Naive thymus-derived CD4-positive, alpha-beta T cell (primary cell): ENCODE measurements around the gene ATP2B2. TPM values are rescaled to one million over a fixed set of nuclear protein-coding genes. Genes with fewer than 3 reads are reported as not detected.
"Not testable (repeated sequence)": the region's sequence is repeated elsewhere in the genome, so short reads cannot be mapped to it uniquely, and the experiment has no call there.

Experiments
- ATAC-seq: fragments of 150-1000 bp; cut with Tn5 transposase; 2 replicates; pipeline ENCODE4 v1.10.0; 2021; ENCODE audit warnings: mild to moderate bottlenecking, moderate library complexity
- CTCF ChIA-PET: fragments of 350-600 bp; sonication (Branson Sonifier 250); formaldehyde crosslinking; loops from one replicate; lab custom pipeline; 2021; ENCODE audit warnings: antibody characterized with exemption; lab: Charles Lee
- POLR2A ChIA-PET: fragments of 350-600 bp; sonication (Branson Sonifier 250); formaldehyde crosslinking; loops from one replicate; lab custom pipeline; 2021; ENCODE audit warnings: antibody characterized with exemption, inconsistent platforms; lab: Charles Lee
- DNase-seq, 9 donors: peaks; one replicate each; pipeline versions ENCODE4 v3.0.0 to v3.0.0-alpha.2; 2020 to 2022; ENCODE audit warnings: mixed read lengths in 1 of 9
- H3K27ac ChIP-seq: one replicate; pipeline ENCODE4 v1.7.0; 2013; ENCODE audit warnings: mild to moderate bottlenecking, low read depth, low read length, moderate library complexity
- H3K27me3 ChIP-seq, 2 donors: one replicate each; pipeline ENCODE4 v1.7.0; 2013; ENCODE audit warnings: low read length in 2 of 2, mild to moderate bottlenecking in 2 of 2, moderate library complexity in 2 of 2; ENCODE audit not compliant: control insufficient read depth in 2 of 2, insufficient read depth in 2 of 2
- H3K36me3 ChIP-seq, 3 experiments: 1 replicate in 2 of 3; 2 replicates in 1 of 3; pipeline ENCODE4 v1.7.0; 2013; ENCODE audit warnings: low read length in 3 of 3, mild to moderate bottlenecking in 3 of 3, moderate library complexity in 1 of 3; ENCODE audit not compliant: insufficient read depth in 3 of 3, control insufficient read depth in 2 of 3
- H3K4me1 ChIP-seq, 2 donors: one replicate each; pipeline ENCODE4 v1.7.0; 2013; ENCODE audit warnings: low read length in 2 of 2, mild to moderate bottlenecking in 2 of 2, moderate library complexity in 1 of 2; ENCODE audit not compliant: control insufficient read depth in 2 of 2, insufficient read depth in 2 of 2
- H3K4me3 ChIP-seq: 2 replicates; pipeline ENCODE4 v1.7.0; 2013; ENCODE audit warnings: mild to moderate bottlenecking, low read length
- H3K9me3 ChIP-seq, 3 experiments: 1 replicate in 2 of 3; 2 replicates in 1 of 3; pipeline ENCODE4 v1.7.0; 2013; ENCODE audit warnings: low read length in 3 of 3; ENCODE audit not compliant: control insufficient read depth in 2 of 3
- H3K27ac Mint-ChIP-seq, 9 donors: one replicate each; pipeline ENCODE4 v1.8.0; 2020 to 2022; ENCODE audit warnings: mixed read lengths in 9 of 9, mild to moderate bottlenecking in 8 of 9, moderate library complexity in 5 of 9, inconsistent platforms in 2 of 9
- H3K27me3 Mint-ChIP-seq, 5 donors: one replicate each; pipeline ENCODE4 v1.8.0; 2021 to 2022; ENCODE audit warnings: mixed read lengths in 5 of 5, mild to moderate bottlenecking in 1 of 5
- H3K36me3 Mint-ChIP-seq, 5 donors: one replicate each; pipeline ENCODE4 v1.8.0; 2020 to 2022; ENCODE audit warnings: mixed read lengths in 5 of 5, mild to moderate bottlenecking in 3 of 5, inconsistent platforms in 1 of 5
- H3K4me1 Mint-ChIP-seq, 7 donors: one replicate each; pipeline ENCODE4 v1.8.0; 2020 to 2022; ENCODE audit warnings: mixed read lengths in 7 of 7, mild to moderate bottlenecking in 3 of 7, inconsistent platforms in 1 of 7
- H3K4me3 Mint-ChIP-seq, 10 donors: one replicate each; pipeline ENCODE4 v1.8.0; 2020 to 2022; ENCODE audit warnings: mild to moderate bottlenecking in 10 of 10, mixed read lengths in 10 of 10, moderate library complexity in 6 of 10, inconsistent platforms in 2 of 10
- H3K9me3 Mint-ChIP-seq, 11 donors: one replicate each; pipeline ENCODE4 v1.8.0; 2020 to 2022; ENCODE audit warnings: mixed read lengths in 11 of 11, mild to moderate bottlenecking in 4 of 11, inconsistent platforms in 1 of 11, moderate library complexity in 1 of 11
- intact Hi-C, 2 donors: fragments of 100-400 bp; cut with micrococcal nuclease; formaldehyde crosslinking; loops; one replicate each; pipeline ENCODE4 v1.15.1; 2023
- polyA plus RNA-seq, 2 donors: library from polyadenylated mRNA; unstranded; fragments of 300-500 nt; fragmentation: Illumina TruSeq; gene quantifications; one replicate each; pipeline ENCODE4 v1.2.3, GENCODE V29; 2021
- total RNA-seq, 6 experiments: library from RNA in 5 of 6; stranded (reverse) in 5 of 6; gene quantifications; 1 replicate in 5 of 6; 2 replicates in 1 of 6; pipeline ENCODE4 v1.2.3 and lab custom pipeline; 2021 to 2026

Gene ATP2B2
- total and polyA plus RNA-seq, 7 experiments from 2014 or later = not detected

- intact Hi-C loops = no loop called here
- no peaks in the 10 kb centered on the region for H3K36me3 ChIP-seq
- H3K36me3 Mint-ChIP-seq = peaks cover 0 to 5% (median 0%) of the 10 kb centered on the region in 5 donors
These were observed 41.5 kb upstream of the ATP2B2 start for GRCh38 chr3:10546820-10547263.

GRCh38 chr3:10546181-10546624 lies 40.8 kb upstream of the ATP2B2 start:
- DNase-seq (peak in 1 of 9 donors; percentile 12), ATAC-seq (no peak)
- intact Hi-C loops = no loop called here
- Histone ChIP-seq H3K27me3 (no peaks in the 10 kb centered on the region), H3K9me3 (peaks cover 0 to 8% (median 0%) of the 10 kb centered on the region in 3 experiments), H3K4me1 (no peaks in the 10 kb centered on the region), H3K4me3 (no peak overlapping the region), H3K27ac (no peak overlapping the region), H3K36me3 (no peaks in the 10 kb centered on the region)
- Mint-ChIP-seq H3K36me3 (peaks cover 0 to 5% (median 0%) of the 10 kb centered on the region in 5 donors), H3K4me3 (no peak overlapping the region), H3K4me1 (peaks cover 0 to 9% (median 3%) of the 10 kb centered on the region in 7 donors), H3K27ac (no peak overlapping the region), H3K27me3 (peaks cover 0 to 11% (median 6%) of the 10 kb centered on the region in 5 donors), H3K9me3 (peaks cover 0 to 35% (median 15%) of the 10 kb centered on the region in 11 donors)
- ChIA-PET POLR2A (no interaction called here), CTCF (no interaction called here)

More at GRCh38 chr3:10546820-10547263, 41.5 kb upstream of the ATP2B2 start:
- no peak overlapping the region for H3K27ac ChIP-seq
- ATAC-seq (no peak), DNase-seq (peak in 1 of 9 donors; percentile 1)
- Mint-ChIP-seq H3K4me1 (peaks cover 0 to 15% (median 9%) of the 10 kb centered on the region in 7 donors), H3K9me3 (peaks cover 0 to 29% (median 10%) of the 10 kb centered on the region in 11 donors), H3K27ac (no peak overlapping the region), H3K4me3 (no peak overlapping the region), H3K27me3 (peaks cover 0 to 11% (median 5%) of the 10 kb centered on the region in 5 donors)
- H3K27me3 ChIP-seq = no peaks in the 10 kb centered on the region
- POLR2A ChIA-PET = no interaction called here
- H3K4me3 ChIP-seq = no peak overlapping the region
- CTCF ChIA-PET = no interaction called here
- peaks cover under 1 to 6% of the 10 kb centered on the region in 2 donors for H3K4me1 ChIP-seq
- peaks cover 0 to 8% (median 0%) of the 10 kb centered on the region in 3 experiments for H3K9me3 ChIP-seq

GRCh38 chr3:10542518-10542917 lies 37.1 kb upstream of the ATP2B2 start:
- intact Hi-C loops = no loop called here
- POLR2A ChIA-PET = no interaction called here
- H3K4me3 ChIP-seq = no peak overlapping the region
- peaks cover 0 to 8% (median 0%) of the 10 kb centered on the region in 3 experiments for H3K9me3 ChIP-seq
- ATAC-seq (no peak), DNase-seq (no peak)
- peaks cover 7 to 35% (median 17%) of the 10 kb centered on the region in 5 donors for H3K27me3 Mint-ChIP-seq
- no peaks in the 10 kb centered on the region for H3K4me1 Mint-ChIP-seq
- H3K4me3 Mint-ChIP-seq = no peak overlapping the region
- no peaks in the 10 kb centered on the region for H3K36me3 ChIP-seq
- no peaks in the 10 kb centered on the region for H3K27me3 ChIP-seq
- CTCF ChIA-PET = no interaction called here
- H3K27ac ChIP-seq = no peak overlapping the region
- H3K36me3 Mint-ChIP-seq = peaks cover 0 to 9% (median 0%) of the 10 kb centered on the region in 5 donors
- H3K9me3 Mint-ChIP-seq = peaks cover 0 to 54% (median 22%) of the 10 kb centered on the region in 11 donors
- no peak overlapping the region for H3K27ac Mint-ChIP-seq
- no peaks in the 10 kb centered on the region for H3K4me1 ChIP-seq

- ATAC-seq, H3K27ac ChIP-seq, H3K4me1 Mint-ChIP-seq, DNase-seq, intact Hi-C loops, H3K4me3 Mint-ChIP-seq, H3K27me3 ChIP-seq, H3K4me3 ChIP-seq, H3K4me1 ChIP-seq, H3K9me3 ChIP-seq, POLR2A ChIA-PET, H3K27ac Mint-ChIP-seq, H3K36me3 Mint-ChIP-seq, H3K36me3 ChIP-seq, CTCF ChIA-PET: not testable (repeated sequence)
- Mint-ChIP-seq H3K9me3 (peaks cover 0 to 54% (median 20%) of the 10 kb centered on the region in 11 donors), H3K27me3 (peaks cover 15 to 47% (median 26%) of the 10 kb centered on the region in 5 donors)
These were observed 35.0 kb upstream of the ATP2B2 start for GRCh38 chr3:10540347-10540746.

GRCh38 chr3:10534066-10534465 lies 28.7 kb upstream of the ATP2B2 start:
- H3K27me3 ChIP-seq = no peaks in the 10 kb centered on the region
- H3K27ac Mint-ChIP-seq = no peak overlapping the region
- H3K4me3 ChIP-seq = no peak overlapping the region
- H3K27ac ChIP-seq = no peak overlapping the region
- no peaks in the 10 kb centered on the region for H3K9me3 ChIP-seq
- peaks cover 15 to 29% (median 22%) of the 10 kb centered on the region in 5 donors for H3K27me3 Mint-ChIP-seq
- no peaks in the 10 kb centered on the region for H3K36me3 ChIP-seq
- POLR2A ChIA-PET = no interaction called here
- ATAC-seq (no peak), DNase-seq (peak in 1 of 9 donors; percentile 16)
- no peaks in the 10 kb centered on the region for H3K4me1 ChIP-seq
- no peaks in the 10 kb centered on the region for H3K36me3 Mint-ChIP-seq
- H3K4me3 Mint-ChIP-seq = no peak overlapping the region
- CTCF ChIA-PET = no interaction called here
- intact Hi-C loops = no loop called here
- peaks cover 0 to 7% (median 3%) of the 10 kb centered on the region in 11 donors for H3K9me3 Mint-ChIP-seq
- H3K4me1 Mint-ChIP-seq = no peaks in the 10 kb centered on the region

- H3K4me3 Mint-ChIP-seq = no peak overlapping the region
- no peaks in the 10 kb centered on the region for H3K36me3 Mint-ChIP-seq
- H3K36me3 ChIP-seq = no peaks in the 10 kb centered on the region
- H3K4me1 Mint-ChIP-seq = no peaks in the 10 kb centered on the region
- no peak overlapping the region for H3K4me3 ChIP-seq
- POLR2A ChIA-PET = no interaction called here
- intact Hi-C loops = no loop called here
- no peak for DNase-seq
- no peaks in the 10 kb centered on the region for H3K4me1 ChIP-seq
- no peak overlapping the region for H3K27ac Mint-ChIP-seq
- peaks cover 11 to 25% (median 19%) of the 10 kb centered on the region in 5 donors for H3K27me3 Mint-ChIP-seq
- CTCF ChIA-PET = no interaction called here
- H3K9me3 ChIP-seq = no peaks in the 10 kb centered on the region
- peaks cover 0 to 3% (median 0%) of the 10 kb centered on the region in 11 donors for H3K9me3 Mint-ChIP-seq
- H3K27ac ChIP-seq = no peak overlapping the region
- ATAC-seq = no peak
- H3K27me3 ChIP-seq = no peaks in the 10 kb centered on the region
These were observed 28.3 kb upstream of the ATP2B2 start for GRCh38 chr3:10533737-10534023.
